Type B pancreatic cell (in vitro differentiated cells): ENCODE data around the gene KIAA1958. TPM values are rescaled to one million over a fixed set of nuclear protein-coding genes. Genes with fewer than 3 reads are reported as not detected.

Experiments used
- DNase-seq: peaks from one replicate; pipeline ENCODE4 v3.0.0; 2021; ENCODE audit warnings: mixed read lengths; ENCODE audit not compliant: unreplicated experiment; ENCODE audit errors: extremely low spot score
- H3K27ac Mint-ChIP-seq: 2 replicates; pipeline ENCODE4 v1.8.0; 2021; ENCODE audit warnings: mild to moderate bottlenecking, mixed read lengths
- H3K27me3 Mint-ChIP-seq: 2 replicates; pipeline ENCODE4 v1.8.0; 2021; ENCODE audit warnings: mixed read lengths
- H3K36me3 Mint-ChIP-seq: 2 replicates; pipeline ENCODE4 v1.8.0; 2021; ENCODE audit warnings: mixed read lengths
- H3K4me1 Mint-ChIP-seq: one replicate; pipeline ENCODE4 v1.8.0; 2021; ENCODE audit warnings: mixed read lengths; ENCODE audit not compliant: unreplicated experiment
- H3K4me3 Mint-ChIP-seq: 2 replicates; pipeline ENCODE4 v1.8.0; 2021; ENCODE audit warnings: mild to moderate bottlenecking, mixed read lengths
- H3K9me3 Mint-ChIP-seq: 2 replicates; pipeline ENCODE4 v1.8.0; 2021; ENCODE audit warnings: mixed read lengths
- total RNA-seq: library from RNA; stranded (reverse); gene quantifications from 2 replicates; pipeline ENCODE4 v1.2.1, GENCODE V29; 2021; ENCODE audit warnings: low replicate concordance
- TF ChIP-seq, protein P1 (sequence below): fragments of 200-600 bp; sonication (generic); conservative IDR thresholded peaks from 2 replicates; pipeline ENCODE4 v1.5.0; 2021; ENCODE audit warnings: antibody characterized with exemption, mild to moderate bottlenecking

The KIAA1958 gene
- total RNA-seq, 1 donor from 2014 or later: 28.1 TPM

DNA sequence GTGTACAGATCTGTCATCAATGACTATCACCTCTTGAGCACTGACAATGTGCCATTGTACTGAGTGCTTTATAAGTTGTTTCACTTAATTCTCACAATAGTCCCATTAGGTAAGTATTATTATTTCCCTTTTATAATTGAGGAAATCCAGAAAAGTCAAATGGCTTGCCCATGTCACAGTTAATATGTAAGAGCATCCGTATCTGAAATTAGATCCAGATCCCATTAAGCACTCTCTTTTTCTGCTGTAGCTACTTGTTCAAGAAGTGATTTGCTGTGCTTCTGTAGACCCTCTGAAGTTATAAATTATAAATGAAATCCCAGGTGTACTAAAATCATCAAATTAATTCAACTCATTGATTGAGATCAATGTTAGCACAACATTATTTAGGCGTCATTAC lies 136.6 kb downstream of the KIAA1958 start:
- DNase-seq: no peak
- Mint-ChIP-seq H3K27ac (no peak overlapping the region), H3K4me3 (no peak overlapping the region), H3K36me3 (peaks cover 7% of the 10 kb centered on the region), H3K27me3 (no peaks in the 10 kb centered on the region), H3K4me1 (peaks cover 12% of the 10 kb centered on the region), H3K9me3 (no peaks in the 10 kb centered on the region)
- TF ChIP-seq, protein P1, sequence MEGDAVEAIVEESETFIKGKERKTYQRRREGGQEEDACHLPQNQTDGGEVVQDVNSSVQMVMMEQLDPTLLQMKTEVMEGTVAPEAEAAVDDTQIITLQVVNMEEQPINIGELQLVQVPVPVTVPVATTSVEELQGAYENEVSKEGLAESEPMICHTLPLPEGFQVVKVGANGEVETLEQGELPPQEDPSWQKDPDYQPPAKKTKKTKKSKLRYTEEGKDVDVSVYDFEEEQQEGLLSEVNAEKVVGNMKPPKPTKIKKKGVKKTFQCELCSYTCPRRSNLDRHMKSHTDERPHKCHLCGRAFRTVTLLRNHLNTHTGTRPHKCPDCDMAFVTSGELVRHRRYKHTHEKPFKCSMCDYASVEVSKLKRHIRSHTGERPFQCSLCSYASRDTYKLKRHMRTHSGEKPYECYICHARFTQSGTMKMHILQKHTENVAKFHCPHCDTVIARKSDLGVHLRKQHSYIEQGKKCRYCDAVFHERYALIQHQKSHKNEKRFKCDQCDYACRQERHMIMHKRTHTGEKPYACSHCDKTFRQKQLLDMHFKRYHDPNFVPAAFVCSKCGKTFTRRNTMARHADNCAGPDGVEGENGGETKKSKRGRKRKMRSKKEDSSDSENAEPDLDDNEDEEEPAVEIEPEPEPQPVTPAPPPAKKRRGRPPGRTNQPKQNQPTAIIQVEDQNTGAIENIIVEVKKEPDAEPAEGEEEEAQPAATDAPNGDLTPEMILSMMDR: no peak

DNA sequence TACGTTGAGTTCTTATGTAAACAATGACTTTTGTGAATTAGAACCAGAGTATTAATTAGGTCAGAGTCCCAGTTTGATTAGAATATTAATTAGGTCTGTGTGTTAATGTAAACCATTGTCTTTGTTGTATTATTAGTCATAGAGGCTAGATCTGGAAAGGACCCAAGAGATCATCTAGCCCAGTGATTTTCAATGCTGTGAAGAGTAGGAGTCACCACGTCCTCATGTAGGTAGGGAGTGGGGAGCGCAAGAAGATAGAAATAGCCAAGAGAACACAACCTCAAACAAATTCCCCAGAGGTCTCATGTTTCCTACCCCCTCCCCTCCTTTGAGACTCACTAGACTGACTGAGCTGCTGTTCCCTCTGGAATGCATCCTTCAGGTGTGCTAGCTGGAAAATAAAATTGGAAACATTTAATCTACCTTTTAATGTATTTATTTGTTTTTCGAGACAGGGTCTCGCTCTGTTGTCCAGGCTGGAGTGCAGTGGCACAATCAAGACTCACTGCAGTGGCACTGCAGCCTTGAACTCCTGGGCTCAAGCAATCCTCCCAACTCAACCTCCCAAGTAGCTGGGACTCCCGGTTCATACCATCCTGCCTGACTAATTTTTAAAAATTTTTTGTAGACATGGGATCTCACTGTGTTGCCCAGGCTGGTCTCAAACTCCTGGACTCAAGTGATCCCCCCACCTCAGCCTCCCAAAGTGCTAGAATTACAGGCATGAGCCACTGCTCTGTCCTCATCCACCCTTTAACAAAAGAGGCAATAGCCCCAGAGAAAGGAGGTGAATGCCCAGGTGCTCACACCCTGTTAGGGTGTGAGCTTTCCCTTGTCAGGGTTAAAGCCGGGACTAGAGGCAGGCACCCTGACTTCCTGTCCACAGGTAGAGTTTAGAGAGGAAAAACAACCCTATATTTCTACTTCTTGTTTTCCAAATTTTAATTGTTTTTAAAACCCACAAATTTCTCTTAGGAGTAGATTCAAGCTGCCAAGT lies 138.4 kb downstream of the KIAA1958 start:
- no peak for DNase-seq
- Mint-ChIP-seq H3K9me3 (no peaks in the 10 kb centered on the region), H3K27me3 (no peaks in the 10 kb centered on the region), H3K27ac (no peak overlapping the region), H3K36me3 (peaks cover 7% of the 10 kb centered on the region), H3K4me1 (peaks cover 12% of the 10 kb centered on the region), H3K4me3 (no peak overlapping the region)
- TF ChIP-seq, protein P1: no peak

DNA sequence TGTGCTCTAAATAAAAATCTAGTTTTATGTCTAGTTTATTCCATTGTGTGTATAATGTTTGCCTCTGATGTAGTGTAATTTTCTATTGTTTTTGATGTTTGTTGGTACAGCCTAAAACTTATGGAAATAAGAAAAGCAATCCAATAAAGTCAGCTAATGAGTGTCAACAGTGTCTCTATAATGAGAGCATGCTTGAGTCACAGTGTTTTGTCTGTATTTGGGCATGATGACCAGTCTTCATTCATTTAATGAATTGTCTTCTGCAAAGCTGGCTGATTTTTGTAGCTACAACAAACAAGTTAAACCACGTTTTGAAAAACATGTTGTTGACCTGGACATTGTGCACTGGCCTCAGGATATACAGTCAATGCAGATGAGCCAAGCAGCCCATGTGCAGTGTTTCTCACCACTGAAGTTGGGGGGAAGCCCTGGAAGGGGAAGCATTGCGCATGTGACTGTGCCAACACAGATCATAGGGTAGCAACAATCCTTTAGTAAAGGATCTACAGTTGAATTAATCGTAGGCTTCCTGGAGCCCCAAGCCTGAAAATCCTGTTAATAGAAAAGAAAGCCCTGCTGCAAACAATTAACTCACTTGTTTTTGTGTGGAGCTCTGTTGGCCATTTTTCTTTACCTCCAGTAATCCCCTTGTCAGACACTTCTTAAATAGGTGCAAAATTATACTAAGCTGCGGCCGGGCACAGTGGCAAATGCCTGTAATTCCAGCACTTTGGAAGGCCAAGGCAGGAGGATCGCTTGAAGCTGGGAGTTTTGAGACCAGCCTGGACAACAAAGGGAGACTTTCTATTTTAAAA lies 143.3 kb downstream of the KIAA1958 start:
- DNase-seq: no peak
- no peak overlapping the region for H3K27ac Mint-ChIP-seq
- H3K4me1 Mint-ChIP-seq: no peaks in the 10 kb centered on the region
- H3K9me3 Mint-ChIP-seq: no peaks in the 10 kb centered on the region
- no peaks in the 10 kb centered on the region for H3K36me3 Mint-ChIP-seq
- no peaks in the 10 kb centered on the region for H3K27me3 Mint-ChIP-seq
- no peak overlapping the region for H3K4me3 Mint-ChIP-seq
- TF ChIP-seq, protein P1: no peak

DNA sequence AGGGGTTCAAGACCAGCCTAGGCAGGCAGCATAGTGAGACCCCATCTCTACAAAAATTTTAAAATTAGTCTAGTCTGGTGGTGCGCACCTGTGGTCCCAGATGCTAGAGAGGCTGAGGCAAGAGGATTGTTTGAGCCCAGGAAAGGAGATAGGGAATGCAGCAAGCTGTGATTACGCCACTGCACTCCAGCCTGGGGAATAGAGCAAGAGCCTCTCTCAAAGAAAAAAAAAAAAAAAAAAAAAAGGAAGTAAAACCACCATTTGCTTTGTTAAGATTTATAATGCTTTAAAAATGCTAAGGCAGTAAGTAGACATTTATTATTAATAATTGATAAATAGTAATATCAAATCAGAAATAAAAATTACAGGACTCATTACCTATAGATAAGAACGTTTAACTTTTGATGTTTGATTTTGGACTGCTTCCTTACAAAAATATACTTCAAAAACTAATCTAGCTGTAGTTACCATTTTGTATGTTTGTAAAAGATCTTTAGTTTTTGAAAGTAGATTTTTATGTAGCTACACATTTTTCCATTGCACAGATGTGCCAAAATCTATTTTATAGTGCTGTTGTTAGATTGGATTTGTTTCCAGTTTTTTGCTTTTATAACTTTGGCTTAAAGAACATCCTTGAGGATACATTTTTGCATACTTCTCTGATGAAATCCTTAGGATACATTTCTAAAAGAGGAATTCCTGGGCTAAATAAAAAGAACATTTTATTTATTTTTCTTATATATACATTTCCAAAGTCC lies 144.9 kb downstream of the KIAA1958 start:
- no peaks in the 10 kb centered on the region for H3K9me3 Mint-ChIP-seq
- no peaks in the 10 kb centered on the region for H3K4me1 Mint-ChIP-seq
- no peak overlapping the region for H3K4me3 Mint-ChIP-seq
- TF ChIP-seq, protein P1: no peak
- no peak overlapping the region for H3K27ac Mint-ChIP-seq
- H3K27me3 Mint-ChIP-seq: no peaks in the 10 kb centered on the region
- H3K36me3 Mint-ChIP-seq: peaks cover 2% of the 10 kb centered on the region
- no peak for DNase-seq

DNA sequence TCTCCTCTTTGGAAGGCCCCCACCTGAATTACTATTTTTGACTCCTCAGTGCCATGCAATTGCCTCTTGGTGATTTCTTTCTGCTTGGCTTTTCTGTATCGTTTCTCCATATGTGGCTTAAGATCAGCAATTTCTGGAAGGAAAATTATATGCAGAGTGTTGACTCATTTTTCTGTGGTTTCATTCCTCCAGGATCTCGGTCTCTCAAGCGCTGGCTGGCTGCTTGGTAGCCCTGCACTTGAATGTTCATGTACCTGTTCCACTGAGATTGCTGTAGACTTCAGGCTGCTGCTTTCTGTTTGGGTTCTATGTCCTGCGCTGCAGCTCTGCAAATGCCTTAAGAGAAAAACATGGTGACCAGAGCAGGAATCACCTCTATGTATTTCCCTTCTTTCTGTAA lies 153.7 kb downstream of the KIAA1958 start:
- Mint-ChIP-seq H3K4me3 (no peak overlapping the region), H3K27me3 (no peaks in the 10 kb centered on the region), H3K9me3 (peaks cover 19% of the 10 kb centered on the region), H3K27ac (no peak overlapping the region), H3K4me1 (no peaks in the 10 kb centered on the region), H3K36me3 (peaks cover 27% of the 10 kb centered on the region)
- TF ChIP-seq, protein P1: no peak
- no peak for DNase-seq
